Activated CD8-positive, alpha-beta T cell treated with anti-CD3 and anti-CD28 coated beads for 36 hours (primary cell): ENCODE results near the gene TAS2R42. TPM values are rescaled to one million over a fixed set of nuclear protein-coding genes. Genes with fewer than 3 reads are reported as not detected.
A peak's percentile ranks its signal among the peaks of the same experiment; 100 is the strongest.

Experiments
- ATAC-seq: fragments of 200-7000 bp; cut with Tn5 transposase; one replicate; pipeline ENCODE4 v1.10.0; 2021; ENCODE audit warnings: mild to moderate bottlenecking, moderate library complexity
- CTCF ChIA-PET: fragments of 350-600 bp; sonication (Branson Sonifier 250); formaldehyde crosslinking; loops from one replicate; lab custom pipeline; 2021; ENCODE audit warnings: antibody characterized with exemption; lab: Charles Lee
- POLR2A ChIA-PET: fragments of 350-600 bp; sonication (Branson Sonifier 250); formaldehyde crosslinking; loops from one replicate; lab custom pipeline; 2021; ENCODE audit warnings: antibody characterized with exemption; lab: Charles Lee
- DNase-seq: peaks from one replicate; pipeline ENCODE4 v3.0.0-alpha.2; 2020
- H3K27ac Mint-ChIP-seq: one replicate; pipeline ENCODE4 v1.8.0; 2021; ENCODE audit warnings: mild to moderate bottlenecking, mixed read lengths
- H3K27me3 Mint-ChIP-seq: one replicate; pipeline ENCODE4 v1.8.0; 2021; ENCODE audit warnings: mixed read lengths
- H3K36me3 Mint-ChIP-seq: one replicate; pipeline ENCODE4 v1.8.0; 2021; ENCODE audit warnings: low read depth, mixed read lengths
- H3K4me1 Mint-ChIP-seq: one replicate; pipeline ENCODE4 v1.8.0; 2021; ENCODE audit warnings: low read depth, mixed read lengths
- H3K4me3 Mint-ChIP-seq: one replicate; pipeline ENCODE4 v1.8.0; 2021; ENCODE audit warnings: mild to moderate bottlenecking, moderate library complexity, mixed read lengths
- H3K9me3 Mint-ChIP-seq: one replicate; pipeline ENCODE4 v1.8.0; 2021; ENCODE audit warnings: mixed read lengths
- intact Hi-C: fragments of 100-400 bp; cut with micrococcal nuclease; formaldehyde crosslinking; loops from one replicate; pipeline ENCODE4 v1.10.0; 2022
- total RNA-seq, 2 experiments: library from RNA; stranded (reverse); gene quantifications; one replicate each; pipeline ENCODE4 v1.2.3, GENCODE V29; 2021
- TF ChIP-seq, protein P1 (sequence below): fragments of 200-600 bp; IDR thresholded peaks from one replicate; pipeline ENCODE4 v1.8.0; 2022; ENCODE audit warnings: antibody characterized with exemption, mild to moderate bottlenecking

Gene TAS2R42
- total RNA-seq, 2 experiments from 2014 or later, result not detected

DNA sequence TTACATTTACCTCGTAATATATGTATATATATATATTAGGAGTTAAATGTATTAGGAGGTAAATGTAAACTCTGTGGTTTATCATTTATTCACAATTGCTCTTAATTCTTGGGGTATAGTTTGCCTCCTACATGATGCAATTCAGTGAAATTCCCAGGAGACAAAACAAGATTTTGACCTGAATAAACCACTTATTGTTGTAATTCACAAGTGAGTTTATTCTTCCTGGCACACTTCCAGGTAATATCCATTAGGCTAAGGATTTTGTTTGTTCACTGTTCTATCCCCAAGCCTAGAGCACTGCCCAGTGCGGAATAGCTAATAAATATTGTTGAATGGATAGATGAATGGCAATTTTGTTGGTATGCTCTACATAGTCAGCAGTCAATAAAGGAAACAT lies 12.7 kb downstream of the TAS2R42 start:
- POLR2A ChIA-PET, result no interaction called here
- Mint-ChIP-seq H3K9me3 (no peaks in the 10 kb centered on the region), H3K4me1 (peaks cover 36% of the 10 kb centered on the region), H3K4me3 (no peak overlapping the region), H3K36me3 (peaks cover 39% of the 10 kb centered on the region), H3K27ac (no peak overlapping the region), H3K27me3 (no peaks in the 10 kb centered on the region)
- TF ChIP-seq, protein P1, sequence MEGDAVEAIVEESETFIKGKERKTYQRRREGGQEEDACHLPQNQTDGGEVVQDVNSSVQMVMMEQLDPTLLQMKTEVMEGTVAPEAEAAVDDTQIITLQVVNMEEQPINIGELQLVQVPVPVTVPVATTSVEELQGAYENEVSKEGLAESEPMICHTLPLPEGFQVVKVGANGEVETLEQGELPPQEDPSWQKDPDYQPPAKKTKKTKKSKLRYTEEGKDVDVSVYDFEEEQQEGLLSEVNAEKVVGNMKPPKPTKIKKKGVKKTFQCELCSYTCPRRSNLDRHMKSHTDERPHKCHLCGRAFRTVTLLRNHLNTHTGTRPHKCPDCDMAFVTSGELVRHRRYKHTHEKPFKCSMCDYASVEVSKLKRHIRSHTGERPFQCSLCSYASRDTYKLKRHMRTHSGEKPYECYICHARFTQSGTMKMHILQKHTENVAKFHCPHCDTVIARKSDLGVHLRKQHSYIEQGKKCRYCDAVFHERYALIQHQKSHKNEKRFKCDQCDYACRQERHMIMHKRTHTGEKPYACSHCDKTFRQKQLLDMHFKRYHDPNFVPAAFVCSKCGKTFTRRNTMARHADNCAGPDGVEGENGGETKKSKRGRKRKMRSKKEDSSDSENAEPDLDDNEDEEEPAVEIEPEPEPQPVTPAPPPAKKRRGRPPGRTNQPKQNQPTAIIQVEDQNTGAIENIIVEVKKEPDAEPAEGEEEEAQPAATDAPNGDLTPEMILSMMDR, result no peak
- intact Hi-C loops, result no loop called here
- CTCF ChIA-PET, result no interaction called here
- ATAC-seq (no peak), DNase-seq (no peak)

DNA sequence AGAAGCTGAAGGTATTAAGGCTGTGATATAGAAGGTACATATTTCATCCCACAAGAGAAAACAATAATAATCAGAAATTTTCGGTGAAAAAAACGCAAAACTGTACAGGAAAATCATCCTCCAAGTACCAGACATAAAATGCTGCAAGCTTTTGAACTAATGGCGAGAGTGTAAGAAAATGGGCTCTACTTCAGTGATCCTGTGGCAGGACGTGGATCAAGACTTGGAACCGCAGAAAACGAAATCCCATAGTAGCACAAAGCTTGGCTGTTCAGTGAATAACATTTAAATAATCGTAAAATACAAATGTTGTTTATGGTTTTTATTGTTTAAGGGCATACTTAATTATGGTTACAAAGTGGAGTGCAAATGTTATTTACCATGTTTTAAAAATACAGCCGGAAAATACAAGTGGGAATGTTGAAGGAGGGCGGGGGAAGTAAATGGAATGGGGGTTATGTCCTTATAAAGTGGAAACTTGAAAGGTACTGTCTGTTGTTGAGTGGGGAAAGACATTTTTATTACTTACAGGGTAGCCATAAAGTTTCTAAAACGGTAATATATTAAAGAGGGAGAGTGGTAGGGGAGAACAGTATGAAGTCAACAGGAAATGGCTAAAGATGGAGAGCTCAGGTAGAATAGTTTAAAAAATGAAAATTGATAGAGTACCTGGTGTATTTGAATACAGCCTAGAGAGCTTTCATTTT lies 14.6 kb downstream of the TAS2R42 start:
- Mint-ChIP-seq H3K4me1 (peaks cover 50% of the 10 kb centered on the region), H3K27me3 (no peaks in the 10 kb centered on the region), H3K27ac (peak overlapping the region; percentile 97), H3K9me3 (no peaks in the 10 kb centered on the region), H3K36me3 (peaks cover 50% of the 10 kb centered on the region), H3K4me3 (peak overlapping the region; percentile 93)
- intact Hi-C loops, result no loop called here
- no peak for ATAC-seq
- CTCF ChIA-PET, result interaction anchor here (1.0 to 2.5 kb wide), 3 partner anchors 12 to 28 kb away, joined by 3 to 11 read pairs (median 5); no protein-coding TSS in a partner anchor
- DNase-seq, result no peak
- POLR2A ChIA-PET, result interaction anchor here (0.6 to 2.6 kb wide), 7 partner anchors 10 to 975 kb away, joined by 3 to 10 read pairs (median 5); no protein-coding TSS in a partner anchor
- TF ChIP-seq, protein P1, result no peak

DNA sequence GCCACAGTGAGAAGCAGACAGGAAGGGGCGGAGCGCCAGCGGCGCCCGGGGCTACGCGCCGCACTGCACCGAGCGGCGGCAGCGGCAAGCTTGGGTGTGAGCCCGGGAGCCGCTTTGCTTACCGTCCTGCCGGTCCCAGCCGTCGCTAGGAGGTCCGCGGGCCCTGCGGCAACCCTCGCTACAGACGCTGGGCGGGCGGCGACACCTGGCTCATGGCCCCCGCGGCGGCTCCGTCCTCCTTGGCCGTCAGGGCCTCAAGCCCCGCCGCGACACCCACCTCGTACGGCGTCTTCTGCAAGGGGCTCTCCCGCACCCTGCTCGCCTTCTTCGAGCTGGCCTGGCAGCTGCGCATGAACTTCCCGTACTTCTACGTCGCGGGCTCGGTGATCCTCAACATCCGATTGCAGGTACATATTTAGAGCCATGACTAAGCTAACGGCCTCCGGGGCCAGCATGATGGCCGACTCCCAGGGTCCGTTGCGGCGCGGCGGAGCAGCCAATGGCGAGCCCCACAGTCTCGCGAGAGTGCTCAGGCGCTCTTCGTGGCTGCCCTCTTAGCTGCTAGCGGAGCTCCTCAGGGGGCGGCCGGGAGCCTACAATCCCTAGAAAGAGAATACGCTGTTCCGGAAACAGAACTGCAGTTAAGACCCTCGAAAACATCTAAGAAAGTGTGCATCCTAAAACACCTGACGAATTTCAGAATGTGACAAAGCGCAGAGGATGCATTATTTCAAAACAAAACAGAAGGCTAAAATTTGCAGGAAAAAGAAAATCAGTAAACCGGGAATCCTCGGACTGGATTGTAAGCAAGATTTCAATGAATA lies 15.4 kb downstream of the TAS2R42 start, which contains the start of gene SMIM10L1:
SMIM10L1 (plus strand) TSS at position 50 of the 824 bp plus-strand sequence; CDS start at position 213, 163 bp downstream.
- Mint-ChIP-seq H3K9me3 (no peaks in the 10 kb centered on the region), H3K27ac (peak within 1 kb of the TSS; percentile 97), H3K4me1 (peaks cover 53% of the 10 kb centered on the region), H3K36me3 (peaks cover 56% of the 10 kb centered on the region), H3K4me3 (peak within 1 kb of the TSS; percentile 93), H3K27me3 (no peaks in the 10 kb centered on the region)
- ChIA-PET CTCF (interaction anchor here (0.7 to 2.5 kb wide), 5 partner anchors 11 to 400 kb away, joined by 3 to 11 read pairs (median 3); no protein-coding TSS in a partner anchor), POLR2A (interaction anchor here (0.6 to 2.6 kb wide), 8 partner anchors 9 to 976 kb away, joined by 3 to 10 read pairs (median 4); no protein-coding TSS in a partner anchor)
- DNase-seq (peak; percentile 95), ATAC-seq (peak; percentile 98)
- intact Hi-C loops, result no loop called here
- TF ChIP-seq, protein P1, result no peak

DNA sequence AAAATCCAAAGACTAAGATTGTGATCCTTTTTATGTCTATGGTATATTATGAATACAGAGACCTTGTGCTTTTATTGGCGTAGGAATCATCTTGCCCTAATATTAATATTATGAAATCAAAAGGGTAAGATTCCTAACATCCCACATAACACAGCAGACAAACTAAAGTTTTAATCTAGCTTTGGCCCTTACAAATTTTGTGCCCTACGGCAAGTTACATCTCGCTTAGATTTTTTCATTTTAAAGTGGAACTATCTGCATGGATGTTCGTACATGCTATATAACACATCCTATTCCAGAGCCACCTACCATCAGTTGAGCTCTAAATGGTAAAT lies 16.0 kb downstream of the TAS2R42 start:
- H3K4me1 Mint-ChIP-seq, result peaks cover 59% of the 10 kb centered on the region
- intact Hi-C loops, result no loop called here
- ChIA-PET POLR2A (interaction anchor here (0.6 to 2.6 kb wide), 4 partner anchors 8 to 127 kb away, joined by 3 to 10 read pairs (median 5); no protein-coding TSS in a partner anchor), CTCF (interaction anchor here (0.7 to 2.5 kb wide), 4 partner anchors 11 to 400 kb away, joined by 3 to 11 read pairs (median 3); no protein-coding TSS in a partner anchor)
- ATAC-seq (no peak), DNase-seq (no peak)
- peak overlapping the region; percentile 97 for H3K27ac Mint-ChIP-seq
- H3K4me3 Mint-ChIP-seq, result peak overlapping the region; percentile 93
- TF ChIP-seq, protein P1, result no peak
- no peaks in the 10 kb centered on the region for H3K9me3 Mint-ChIP-seq
- peaks cover 59% of the 10 kb centered on the region for H3K36me3 Mint-ChIP-seq
- H3K27me3 Mint-ChIP-seq, result no peaks in the 10 kb centered on the region
